ENCODE measurements around the gene C20orf173.

The C20orf173 gene

GRCh38 chr20:35506872-35507638 lies 22.4 kb downstream of the C20orf173 start:
- DNase-seq (ENCODE audit: low spot score), result no peak

GRCh38 chr20:35506179-35506578 lies 23.3 kb downstream of the C20orf173 start:
- DNase-seq (ENCODE audit: low spot score), result no peak

GRCh38 chr20:35504751-35505150 lies 24.7 kb downstream of the C20orf173 start:
- no peak for DNase-seq (ENCODE audit: low spot score)

- DNase-seq (ENCODE audit: low spot score), result no peak
Measured at GRCh38 chr20:35503841-35504561, 25.5 kb downstream of the C20orf173 start.

GRCh38 chr20:35503281-35503680 lies 26.2 kb downstream of the C20orf173 start:
- no peak for DNase-seq (ENCODE audit: low spot score)

GRCh38 chr20:35502352-35502751 lies 27.1 kb downstream of the C20orf173 start:
- DNase-seq (ENCODE audit: low spot score), result no peak

GRCh38 chr20:35499271-35499670 lies 30.2 kb downstream of the C20orf173 start:
- no peak for DNase-seq (ENCODE audit: low spot score)

GRCh38 chr20:35497780-35498189 lies 31.7 kb downstream of the C20orf173 start:
- no peak for DNase-seq (ENCODE audit: low spot score)

GRCh38 chr20:35497320-35497719 lies 32.1 kb downstream of the C20orf173 start:
- no peak for DNase-seq (ENCODE audit: low spot score)

GRCh38 chr20:35496481-35496880 lies 33.0 kb downstream of the C20orf173 start:
- no peak for DNase-seq (ENCODE audit: low spot score)

- no peak for DNase-seq (ENCODE audit: low spot score)
Measured at GRCh38 chr20:35492352-35492751, 37.1 kb downstream of the C20orf173 start.

GRCh38 chr20:35491823-35492222 lies 37.6 kb downstream of the C20orf173 start:
- no peak for DNase-seq (ENCODE audit: low spot score)

GRCh38 chr20:35490736-35491181 lies 38.7 kb downstream of the C20orf173 start:
- DNase-seq (ENCODE audit: low spot score), result peak; percentile 64

GRCh38 chr20:35489717-35490116 lies 39.7 kb downstream of the C20orf173 start:
- DNase-seq (ENCODE audit: low spot score), result peak; percentile 19

- DNase-seq (ENCODE audit: low spot score), result no peak
Measured at GRCh38 chr20:35487479-35487878, 42.0 kb downstream of the C20orf173 start.

GRCh38 chr20:35479798-35480197 lies 49.7 kb downstream of the C20orf173 start:
- no peak for DNase-seq (ENCODE audit: low spot score)

- DNase-seq (ENCODE audit: low spot score), result no peak
Measured at GRCh38 chr20:35478804-35479472, 50.5 kb downstream of the C20orf173 start.
